HG02938 (cell line): ENCODE measurements around the gene KCNJ12.
"Not testable (repeated sequence)": the region's sequence is repeated elsewhere in the genome, so short reads cannot be mapped to it uniquely, and the experiment has no call there.

Experiments
- ATAC-seq: cut with Tn5 transposase; IDR thresholded peaks from one replicate; pipeline ENCODE4 v1.9.1; 2021; ENCODE audit warnings: mild to moderate bottlenecking, moderate library complexity; ENCODE audit not compliant: unreplicated experiment

KCNJ12 gene

GRCh38 chr17:21348926-21349261 lies 27.3 kb upstream of the KCNJ12 start:
- not testable (repeated sequence) for ATAC-seq

- ATAC-seq, result not testable (repeated sequence)
Observed at GRCh38 chr17:21349358-21350050, 26.7 kb upstream of the KCNJ12 start.

GRCh38 chr17:21350495-21350894 lies 25.7 kb upstream of the KCNJ12 start:
- not testable (repeated sequence) for ATAC-seq

- no peak for ATAC-seq
Observed at GRCh38 chr17:21351366-21352065, 24.6 kb upstream of the KCNJ12 start.

GRCh38 chr17:21352221-21352980 lies 23.8 kb upstream of the KCNJ12 start:
- no peak for ATAC-seq

- ATAC-seq, result no peak
Observed at GRCh38 chr17:21352981-21353265, 23.2 kb upstream of the KCNJ12 start.

- no peak for ATAC-seq
Observed at GRCh38 chr17:21353326-21354010, 22.7 kb upstream of the KCNJ12 start.

GRCh38 chr17:21354796-21355385 lies 21.3 kb upstream of the KCNJ12 start:
- no peak for ATAC-seq

GRCh38 chr17:21355586-21355985 lies 20.6 kb upstream of the KCNJ12 start:
- no peak for ATAC-seq

GRCh38 chr17:21356537-21357127 lies 19.5 kb upstream of the KCNJ12 start:
- no peak for ATAC-seq

- ATAC-seq, result no peak
Observed at GRCh38 chr17:21357281-21357680, 18.9 kb upstream of the KCNJ12 start.

- no peak for ATAC-seq
Observed at GRCh38 chr17:21357696-21358656, 18.2 kb upstream of the KCNJ12 start.

GRCh38 chr17:21358682-21359482 lies 17.3 kb upstream of the KCNJ12 start:
- ATAC-seq, result no peak

GRCh38 chr17:21359483-21359840 lies 16.7 kb upstream of the KCNJ12 start:
- no peak for ATAC-seq

GRCh38 chr17:21360048-21360447 lies 16.1 kb upstream of the KCNJ12 start:
- no peak for ATAC-seq

GRCh38 chr17:21361020-21361809 lies 14.9 kb upstream of the KCNJ12 start:
- no peak for ATAC-seq

GRCh38 chr17:21362331-21362931 lies 13.7 kb upstream of the KCNJ12 start:
- no peak for ATAC-seq
